CD4-positive, alpha-beta T cell (primary cell): Measurements from ENCODE around the gene C13orf46. TPM values are rescaled to one million over a fixed set of nuclear protein-coding genes. Genes with fewer than 3 reads are reported as not detected.

ENCODE experiments used
- ATAC-seq: fragments of 200-7000 bp; cut with Tn5 transposase; one replicate; pipeline ENCODE4 v1.10.0; 2022; ENCODE audit warnings: mild to moderate bottlenecking; ENCODE audit not compliant: poor library complexity
- CTCF ChIA-PET: fragments of 350-600 bp; sonication (Branson Sonifier 250); formaldehyde crosslinking; loops from one replicate; lab custom pipeline; 2021; ENCODE audit warnings: antibody characterized with exemption, inconsistent platforms; lab: Charles Lee
- POLR2A ChIA-PET: fragments of 350-600 bp; sonication (Branson Sonifier 250); formaldehyde crosslinking; loops from one replicate; lab custom pipeline; 2021; ENCODE audit warnings: antibody characterized with exemption, inconsistent platforms; lab: Charles Lee
- DNase-seq, 14 experiments: peaks; one replicate each; pipeline ENCODE4 v3.0.0-alpha.2; 2013 to 2020; ENCODE audit warnings: mixed read lengths in 2 of 14
- H3K27ac ChIP-seq, 2 donors: one replicate each; pipeline versions ENCODE4 v1.5.1 to v1.7.0; 2013; ENCODE audit warnings: low read length in 2 of 2, low read depth in 1 of 2, mild to moderate bottlenecking in 1 of 2
- H3K27me3 ChIP-seq, 2 experiments: 1 replicate in 1 of 2; 2 replicates in 1 of 2; pipeline versions ENCODE4 v1.6.1 to v1.7.0; 2013; ENCODE audit warnings: low read length in 2 of 2, control low read depth in 1 of 2, mild to moderate bottlenecking in 1 of 2, moderate library complexity in 1 of 2; ENCODE audit not compliant: insufficient read depth in 2 of 2, control insufficient read depth in 1 of 2
- H3K36me3 ChIP-seq: one replicate; pipeline ENCODE4 v1.6.1; 2013; ENCODE audit warnings: low read length, control low read depth; ENCODE audit not compliant: insufficient read depth
- H3K4me1 ChIP-seq: one replicate; pipeline ENCODE4 v1.6.1; 2013; ENCODE audit warnings: low read length, control low read depth; ENCODE audit not compliant: insufficient read depth
- H3K4me3 ChIP-seq: one replicate; pipeline ENCODE4 v1.5.1; 2013; ENCODE audit warnings: mild to moderate bottlenecking, low read length, moderate library complexity
- H3K9me3 ChIP-seq, 2 experiments: 1 replicate in 1 of 2; 2 replicates in 1 of 2; pipeline versions ENCODE4 v1.6.1 to v1.7.0; 2013; ENCODE audit warnings: low read length in 2 of 2, mild to moderate bottlenecking in 2 of 2, control low read depth in 1 of 2, moderate library complexity in 1 of 2; ENCODE audit not compliant: control insufficient read depth in 1 of 2, insufficient read depth in 1 of 2
- H3K27ac Mint-ChIP-seq: one replicate; pipeline ENCODE4 v1.8.0; 2020; ENCODE audit warnings: mixed read lengths
- H3K27me3 Mint-ChIP-seq: one replicate; pipeline ENCODE4 v1.8.0; 2021; ENCODE audit warnings: mixed read lengths
- H3K36me3 Mint-ChIP-seq: one replicate; pipeline ENCODE4 v1.8.0; 2021; ENCODE audit warnings: low read depth, mixed read lengths
- H3K4me1 Mint-ChIP-seq: one replicate; pipeline ENCODE4 v1.8.0; 2021; ENCODE audit warnings: low read depth, mixed read lengths
- H3K4me3 Mint-ChIP-seq: one replicate; pipeline ENCODE4 v1.8.0; 2020; ENCODE audit warnings: mild to moderate bottlenecking, mixed read lengths
- H3K9me3 Mint-ChIP-seq: one replicate; pipeline ENCODE4 v1.8.0; 2020; ENCODE audit warnings: mixed read lengths
- CTCF ChIP-seq: fragments of 200-600 bp; IDR thresholded peaks from one replicate; pipeline ENCODE4 v1.8.0; 2022; ENCODE audit warnings: antibody characterized with exemption, mild to moderate bottlenecking
- intact Hi-C, 2 experiments: fragments of 100-400 bp; cut with DNase I in 1 of 2; cut with micrococcal nuclease in 1 of 2; formaldehyde crosslinking; loops; one replicate each; pipeline versions ENCODE4 v1.15.1 to v1.9.0; 2023 to 2025; cut with DNase I, micrococcal nuclease
- total RNA-seq, 174 experiments: library from RNA in 2 of 174; stranded (reverse) in 2 of 174; gene quantifications; one replicate each; pipeline ENCODE4 v1.2.3 and lab custom pipeline; 2021 to 2026

The C13orf46 gene
- total RNA-seq, 2 experiments from 2014 or later: 19.3 to 19.7 TPM

GRCh38 chr13:114012921-114013320 lies 39.0 kb upstream of the C13orf46 start:
- no peak for ATAC-seq
- Mint-ChIP-seq H3K36me3 (peaks cover 48% of the 10 kb centered on the region), H3K9me3 (no peaks in the 10 kb centered on the region), H3K27me3 (no peaks in the 10 kb centered on the region), H3K27ac (no peak overlapping the region), H3K4me3 (no peak overlapping the region), H3K4me1 (peaks cover 6% of the 10 kb centered on the region)
- POLR2A ChIA-PET: no interaction called here
- intact Hi-C loops: loop anchor here in 1 of 2 experiments (5.0 kb wide), 1 partner anchor 46 kb away; no protein-coding TSS in a partner anchor
- TF ChIP-seq CTCF: no peak
- Histone ChIP-seq H3K36me3 (peaks cover 89% of the 10 kb centered on the region), H3K27me3 (no peaks in the 10 kb centered on the region), H3K9me3 (no peaks in the 10 kb centered on the region), H3K27ac (no peak overlapping the region), H3K4me3 (no peak overlapping the region), H3K4me1 (peaks cover 7% of the 10 kb centered on the region)
- CTCF ChIA-PET: no interaction called here
- DNase-seq: no peak

GRCh38 chr13:114012141-114012540 lies 38.3 kb upstream of the C13orf46 start:
- H3K27me3 Mint-ChIP-seq: no peaks in the 10 kb centered on the region
- H3K9me3 Mint-ChIP-seq: no peaks in the 10 kb centered on the region
- H3K4me3 ChIP-seq: no peak overlapping the region
- no peak overlapping the region for H3K27ac Mint-ChIP-seq
- peaks cover 6% of the 10 kb centered on the region for H3K4me1 Mint-ChIP-seq
- peaks cover 45% of the 10 kb centered on the region for H3K36me3 Mint-ChIP-seq
- TF ChIP-seq CTCF: no peak
- H3K4me1 ChIP-seq: peaks cover 7% of the 10 kb centered on the region
- H3K4me3 Mint-ChIP-seq: no peak overlapping the region
- intact Hi-C loops: loop anchor here in 1 of 2 experiments (5.0 kb wide), 1 partner anchor 45 kb away; no protein-coding TSS in a partner anchor
- H3K27me3 ChIP-seq: no peaks in the 10 kb centered on the region
- no peak for DNase-seq
- H3K9me3 ChIP-seq: no peaks in the 10 kb centered on the region
- POLR2A ChIA-PET: no interaction called here
- H3K27ac ChIP-seq: no peak overlapping the region
- ATAC-seq: no peak
- peaks cover 87% of the 10 kb centered on the region for H3K36me3 ChIP-seq
- CTCF ChIA-PET: no interaction called here

GRCh38 chr13:114011226-114011625 lies 37.4 kb upstream of the C13orf46 start:
- ChIA-PET CTCF (no interaction called here), POLR2A (interaction anchor here (0.7 kb wide), 1 partner anchor 38 kb away, joined by 3 read pairs; no protein-coding TSS in a partner anchor)
- Mint-ChIP-seq H3K27ac (peak overlapping the region; percentile 69), H3K9me3 (no peaks in the 10 kb centered on the region), H3K4me3 (peak overlapping the region; percentile 5), H3K4me1 (peaks cover 6% of the 10 kb centered on the region), H3K27me3 (no peaks in the 10 kb centered on the region), H3K36me3 (peaks cover 36% of the 10 kb centered on the region)
- DNase-seq (no peak), ATAC-seq (peak; percentile 23)
- intact Hi-C loops: loop anchor here in 1 of 2 experiments (5.0 kb wide), 1 partner anchor 44 kb away; no protein-coding TSS in a partner anchor
- no peak for TF ChIP-seq CTCF
- Histone ChIP-seq H3K27ac (peak overlapping the region in 1 of 2 donors; percentile 0), H3K27me3 (no peaks in the 10 kb centered on the region), H3K4me1 (peaks cover 7% of the 10 kb centered on the region), H3K4me3 (no peak overlapping the region), H3K36me3 (peaks cover 78% of the 10 kb centered on the region), H3K9me3 (no peaks in the 10 kb centered on the region)
